GM18505 (cell line): ENCODE results near the gene RERE.
A peak's percentile ranks its signal among the peaks of the same experiment; 100 is the strongest.

Experiments used
- ATAC-seq: cut with Tn5 transposase; IDR thresholded peaks from one replicate; pipeline ENCODE4 v1.9.1; 2021; ENCODE audit not compliant: unreplicated experiment
- POLR2A ChIP-seq: IDR thresholded peaks from 4 replicates; pipeline ENCODE4 v1.6.1; 2011; ENCODE audit warnings: borderline replicate concordance; ENCODE audit not compliant: insufficient read depth, insufficient read length; ENCODE audit errors: extremely low read depth

The RERE gene

GRCh38 chr1:8720347-8720746 is 97.1 kb downstream of the RERE start:
- no peak for ATAC-seq
- no peak for TF ChIP-seq POLR2A

GRCh38 chr1:8718850-8719361 is 98.5 kb downstream of the RERE start:
- no peak for TF ChIP-seq POLR2A
- no peak for ATAC-seq

- TF ChIP-seq POLR2A, result no peak
- no peak for ATAC-seq
Measured at GRCh38 chr1:8717148-8717547, 100.3 kb downstream of the RERE start.

GRCh38 chr1:8716238-8716637 is 101.2 kb downstream of the RERE start:
- no peak for ATAC-seq
- TF ChIP-seq POLR2A, result no peak

GRCh38 chr1:8714173-8714572 is 103.3 kb downstream of the RERE start:
- no peak for TF ChIP-seq POLR2A
- no peak for ATAC-seq

- no peak for TF ChIP-seq POLR2A
- no peak for ATAC-seq
Measured at GRCh38 chr1:8712413-8713231, 104.8 kb downstream of the RERE start.

- ATAC-seq, result no peak
- TF ChIP-seq POLR2A, result no peak
Measured at GRCh38 chr1:8711873-8712412, 105.5 kb downstream of the RERE start.

- no peak for ATAC-seq
- TF ChIP-seq POLR2A, result no peak
Measured at GRCh38 chr1:8711151-8711550, 106.3 kb downstream of the RERE start.

- no peak for TF ChIP-seq POLR2A
- ATAC-seq, result no peak
Measured at GRCh38 chr1:8708259-8708658, 109.2 kb downstream of the RERE start.

GRCh38 chr1:8706995-8707396 is 110.4 kb downstream of the RERE start:
- TF ChIP-seq POLR2A, result no peak
- ATAC-seq, result no peak

GRCh38 chr1:8706291-8706690 is 111.1 kb downstream of the RERE start:
- ATAC-seq, result no peak
- no peak for TF ChIP-seq POLR2A

GRCh38 chr1:8704866-8705506 is 112.5 kb downstream of the RERE start:
- no peak for ATAC-seq
- no peak for TF ChIP-seq POLR2A

- ATAC-seq, result peak; percentile 69
- TF ChIP-seq POLR2A, result peak; percentile 73
Measured at GRCh38 chr1:8702850-8703810, 114.3 kb downstream of the RERE start.
